H9 (cell line): ENCODE data around the gene MED31. TPM values are rescaled to one million over a fixed set of nuclear protein-coding genes. Genes with fewer than 3 reads are reported as not detected.

Experiments used
- DNase-seq: peaks from one replicate; pipeline ENCODE4 v3.0.0-alpha.2; 2017
- H2AFZ ChIP-seq: one replicate; pipeline ENCODE4 v1.6.1; 2013; ENCODE audit warnings: mild to moderate bottlenecking, low read length, control low read depth, moderate library complexity
- H2AK5ac ChIP-seq: 2 replicates; pipeline ENCODE4 v1.6.1; 2013; ENCODE audit warnings: low read length, control low read depth, mixed read lengths; ENCODE audit not compliant: insufficient read length
- H2BK120ac ChIP-seq: one replicate; pipeline ENCODE4 v1.6.1; 2013; ENCODE audit warnings: low read depth, mild to moderate bottlenecking, low read length, control low read depth, inconsistent platforms; ENCODE audit not compliant: poor library complexity, severe bottlenecking
- H2BK12ac ChIP-seq: 2 replicates; pipeline ENCODE4 v1.6.1; 2013; ENCODE audit warnings: low read length, control low read depth, mixed read lengths, low read depth; ENCODE audit not compliant: insufficient read length
- H2BK15ac ChIP-seq: 2 replicates; pipeline ENCODE4 v1.6.1; 2013; ENCODE audit warnings: low read depth, low read length, control low read depth
- H2BK20ac ChIP-seq: one replicate; pipeline ENCODE4 v1.6.1; 2013; ENCODE audit warnings: low read depth, mild to moderate bottlenecking, low read length, control low read depth, inconsistent platforms; ENCODE audit not compliant: poor library complexity, severe bottlenecking
- H2BK5ac ChIP-seq: 2 replicates; pipeline ENCODE4 v1.6.1; 2013; ENCODE audit warnings: low read length, control low read depth, mixed read lengths; ENCODE audit not compliant: insufficient read length
- H3K14ac ChIP-seq: 2 replicates; pipeline ENCODE4 v1.6.1; 2013; ENCODE audit warnings: low read length, control low read depth; ENCODE audit not compliant: insufficient read depth
- H3K18ac ChIP-seq: 2 replicates; pipeline ENCODE4 v1.6.1; 2013; ENCODE audit warnings: low read depth, mild to moderate bottlenecking, mixed read lengths, low read length, control low read depth; ENCODE audit not compliant: insufficient read length
- H3K23ac ChIP-seq: 2 replicates; pipeline ENCODE4 v1.6.1; 2013; ENCODE audit warnings: low read length, control low read depth, mixed read lengths, low read depth; ENCODE audit not compliant: insufficient read length
- H3K23me2 ChIP-seq: 2 replicates; pipeline ENCODE4 v1.6.1; 2013; ENCODE audit warnings: low read depth, mild to moderate bottlenecking, mixed read lengths, low read length, control low read depth; ENCODE audit not compliant: insufficient read length, poor library complexity, severe bottlenecking
- H3K27ac ChIP-seq: 2 replicates; pipeline ENCODE4 v1.5.1; 2013; ENCODE audit warnings: low read length, control low read depth, mixed read lengths, low read depth; ENCODE audit not compliant: insufficient read length
- H3K27me3 ChIP-seq: 2 replicates; pipeline ENCODE4 v1.6.1; 2013; ENCODE audit warnings: low read length, control low read depth, inconsistent platforms; ENCODE audit not compliant: insufficient read depth
- H3K4ac ChIP-seq: 2 replicates; pipeline ENCODE4 v1.6.1; 2013; ENCODE audit warnings: low read depth, mild to moderate bottlenecking, control low read depth, inconsistent platforms, low read length, moderate library complexity
- H3K4me1 ChIP-seq: 2 replicates; pipeline ENCODE4 v1.6.1; 2013; ENCODE audit warnings: low read length, control low read depth, inconsistent platforms; ENCODE audit not compliant: insufficient read depth
- H3K4me2 ChIP-seq: 2 replicates; pipeline ENCODE4 v1.6.1; 2013; ENCODE audit warnings: low read length, control low read depth, mixed read lengths; ENCODE audit not compliant: insufficient read length, insufficient read depth
- H3K56ac ChIP-seq: 2 replicates; pipeline ENCODE4 v1.6.1; 2013; ENCODE audit warnings: low read depth, mild to moderate bottlenecking, mixed read lengths, low read length, control low read depth; ENCODE audit not compliant: insufficient read length
- H3K79me1 ChIP-seq: 2 replicates; pipeline ENCODE4 v1.6.1; 2013; ENCODE audit warnings: low read depth, mild to moderate bottlenecking, moderate library complexity, low read length, control low read depth, inconsistent platforms; ENCODE audit not compliant: insufficient read depth, poor library complexity, severe bottlenecking
- H3K79me2 ChIP-seq: 2 replicates; pipeline ENCODE4 v1.6.1; 2013; ENCODE audit warnings: low read length, control low read depth, inconsistent platforms; ENCODE audit not compliant: insufficient read depth
- H3K9ac ChIP-seq: 2 replicates; pipeline ENCODE4 v1.6.1; 2013; ENCODE audit warnings: low read length, control low read depth, mixed read lengths; ENCODE audit not compliant: insufficient read length; ENCODE audit errors: extremely low read depth
- H3K9me3 ChIP-seq: one replicate; pipeline ENCODE4 v1.6.1; 2013; ENCODE audit warnings: low read depth, low read length, inconsistent platforms; ENCODE audit not compliant: control insufficient read depth
- H3T11ph ChIP-seq: one replicate; pipeline ENCODE4 v1.6.1; 2013; ENCODE audit warnings: mild to moderate bottlenecking, low read length, control low read depth, inconsistent platforms
- H4K20me1 ChIP-seq: one replicate; pipeline ENCODE4 v1.6.1; 2013; ENCODE audit not compliant: control insufficient read depth, insufficient read length, insufficient read depth
- H4K5ac ChIP-seq: 2 replicates; pipeline ENCODE4 v1.6.1; 2013; ENCODE audit warnings: low read depth, mild to moderate bottlenecking, mixed read lengths, low read length, control low read depth; ENCODE audit not compliant: insufficient read length
- H4K8ac ChIP-seq: replicated peaks from 2 replicates; pipeline ENCODE4 v1.6.1; 2013; ENCODE audit warnings: low read length, control low read depth, mixed read lengths, low read depth; ENCODE audit not compliant: insufficient read length
- H4K91ac ChIP-seq: 2 replicates; pipeline ENCODE4 v1.6.1; 2013; ENCODE audit warnings: low read depth, mild to moderate bottlenecking, moderate library complexity, mixed read lengths, low read length, control low read depth; ENCODE audit not compliant: insufficient read length
- H3K27ac Mint-ChIP-seq, 3 experiments: 2 replicates in 2 of 3; 3 replicates in 1 of 3; pipeline ENCODE4 v1.8.0; 2020 to 2021; ENCODE audit warnings: mixed read lengths in 3 of 3, mild to moderate bottlenecking in 1 of 3, moderate library complexity in 1 of 3
- H3K27me3 Mint-ChIP-seq: 2 replicates; pipeline ENCODE4 v1.8.0; 2021; ENCODE audit warnings: low read depth, mild to moderate bottlenecking, moderate library complexity, mixed read lengths
- H3K36me3 Mint-ChIP-seq, 3 experiments: 2 replicates in 2 of 3; 3 replicates in 1 of 3; pipeline ENCODE4 v1.8.0; 2020 to 2021; ENCODE audit warnings: low read depth in 3 of 3, mixed read lengths in 3 of 3; ENCODE audit not compliant: insufficient read depth in 1 of 3
- H3K4me1 Mint-ChIP-seq, 2 experiments: 2 replicates each; pipeline ENCODE4 v1.8.0; 2020; ENCODE audit warnings: mixed read lengths in 2 of 2
- H3K4me3 Mint-ChIP-seq, 2 experiments: 2 replicates in 1 of 2; 3 replicates in 1 of 2; pipeline ENCODE4 v1.8.0; 2020 to 2021; ENCODE audit warnings: mild to moderate bottlenecking in 2 of 2, mixed read lengths in 2 of 2, moderate library complexity in 1 of 2
- H3K9me3 Mint-ChIP-seq, 2 experiments: 2 replicates in 1 of 2; 3 replicates in 1 of 2; pipeline ENCODE4 v1.8.0; 2020; ENCODE audit warnings: mild to moderate bottlenecking in 2 of 2, mixed read lengths in 2 of 2, moderate library complexity in 1 of 2
- CTCF ChIP-seq: fragments of 200-600 bp; sonication (generic); conservative IDR thresholded peaks from 3 replicates; pipeline ENCODE4 v1.8.0; 2021; ENCODE audit warnings: antibody characterized with exemption, mild to moderate bottlenecking
- WGBS: extraction: QIAGEN DNeasy Blood & Tissue Kit; methylation state at CpG from one replicate; pipeline ENCODE4 v1.1.7; 2013; ENCODE audit warnings: missing lambda C conversion rate, low lambda C conversion rate, mixed read lengths; ENCODE audit not compliant: insufficient read length; ENCODE audit errors: extremely low coverage; 5-methylcytosine and 5-hydroxymethylcytosine counted together
- total RNA-seq: library from RNA; stranded (reverse); gene quantifications from 2 replicates; pipeline ENCODE4 v1.2.1, GENCODE V29; 2021

MED31 gene
- total RNA-seq, 1 experiment from 2014 or later, result 11.8 TPM

- no peak overlapping the region for H3K14ac ChIP-seq
- no CpG with 5 or more reads among the region's 2 CpGs for WGBS
- H3K27me3 ChIP-seq, result no peaks in the 10 kb centered on the region
- H3K27me3 Mint-ChIP-seq, result no peaks in the 10 kb centered on the region
- no peaks in the 10 kb centered on the region for H3K9me3 ChIP-seq
- no peak overlapping the region for H3K56ac ChIP-seq
- H3K27ac ChIP-seq, result no peak overlapping the region
- H3K79me2 ChIP-seq, result no peaks in the 10 kb centered on the region
- TF ChIP-seq CTCF, result no peak
- no peak overlapping the region for H3K23ac ChIP-seq
- no peaks in the 10 kb centered on the region for H3K9me3 Mint-ChIP-seq
- H3T11ph ChIP-seq, result no peak overlapping the region
- no peak overlapping the region for H3K4me3 Mint-ChIP-seq
- no peak overlapping the region for H3K4me2 ChIP-seq
- H3K18ac ChIP-seq, result no peak overlapping the region
- H3K36me3 Mint-ChIP-seq, result peaks cover 21 to 78% (median 50%) of the 10 kb centered on the region in 3 experiments; a peak in 6 of 7 replicates
- H4K5ac ChIP-seq, result no peak overlapping the region
- no peak overlapping the region for H3K9ac ChIP-seq
- peaks cover 5 to 9% of the 10 kb centered on the region in 2 experiments for H3K4me1 Mint-ChIP-seq
- H4K8ac ChIP-seq, result no peak overlapping the region
- no peak overlapping the region for H2AK5ac ChIP-seq
- H3K27ac Mint-ChIP-seq, result no peak overlapping the region
- no peak overlapping the region for H2BK20ac ChIP-seq
- no peak overlapping the region for H2BK15ac ChIP-seq
- no peak overlapping the region for H4K91ac ChIP-seq
- no peaks in the 10 kb centered on the region for H3K23me2 ChIP-seq
- H3K4me1 ChIP-seq, result no peaks in the 10 kb centered on the region
- H2BK12ac ChIP-seq, result no peak overlapping the region
- H2AFZ ChIP-seq, result no peak overlapping the region
- H4K20me1 ChIP-seq, result no peaks in the 10 kb centered on the region
- no peak for DNase-seq
- H2BK5ac ChIP-seq, result no peak overlapping the region
- H3K79me1 ChIP-seq, result no peaks in the 10 kb centered on the region
- H2BK120ac ChIP-seq, result no peak overlapping the region
- no peak overlapping the region for H3K4ac ChIP-seq
These were observed 54.9 kb downstream of the MED31 start for GRCh38 chr17:6596511-6596910.
